ENCODE measurements around the gene RAB28. TPM values are rescaled to one million over a fixed set of nuclear protein-coding genes. Genes with fewer than 3 reads are reported as not detected.
A peak's percentile ranks its signal among the peaks of the same experiment; 100 is the strongest.
"Not testable (repeated sequence)": the region's sequence is repeated elsewhere in the genome, so short reads cannot be mapped to it uniquely, and the experiment has no call there.

Gene RAB28
- total and polyA plus RNA-seq, 4 donors: 23.7 to 34.7 (median 33.0) TPM

DNA sequence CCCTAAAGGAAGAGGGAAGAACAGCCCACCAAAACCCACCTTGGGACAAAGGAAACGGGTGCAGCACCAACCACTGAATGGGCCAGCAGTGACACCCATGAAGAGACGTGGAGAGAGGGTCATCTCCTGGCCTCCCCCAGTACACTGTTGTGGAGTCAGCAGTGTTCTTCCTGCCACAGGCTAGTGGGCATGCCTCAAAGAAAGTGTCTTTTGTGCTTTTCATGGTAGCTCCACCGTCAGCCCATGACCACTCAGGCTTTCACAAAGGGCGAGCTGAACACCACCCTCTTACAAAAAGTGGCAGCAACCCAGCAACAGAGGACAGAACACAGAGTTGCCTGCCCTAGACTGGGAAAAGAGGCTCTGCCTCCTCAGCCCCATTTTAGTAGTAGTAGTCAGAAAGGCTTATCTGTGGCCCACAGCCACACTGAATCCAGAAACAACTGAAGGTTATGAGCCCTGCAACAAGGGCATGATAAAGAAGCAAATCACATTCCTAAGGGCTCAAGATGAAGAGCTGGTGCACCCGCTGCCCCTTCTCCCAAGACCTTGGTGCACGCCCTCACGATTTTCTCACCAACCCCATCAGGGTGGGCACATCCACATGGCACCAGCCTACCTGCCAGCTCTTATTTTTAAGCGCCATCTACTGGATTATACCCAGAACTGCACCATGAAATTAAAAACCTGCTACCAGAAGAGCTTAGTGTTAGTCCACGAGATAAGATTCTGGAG, 53.1 kb downstream of the RAB28 start:
- WGBS (ENCODE audit: insufficient coverage): 84% methylated on average over 7 of the region's 9 CpGs
- Histone ChIP-seq H3K4me3 (ENCODE audit: low read depth, low read length) (no peak overlapping the region), H3K27me3 (ENCODE audit: control insufficient read depth, insufficient read depth, low read length) (no peaks in the 10 kb centered on the region), H3K4me1 (ENCODE audit: control insufficient read depth, insufficient read depth, low read length) (no peaks in the 10 kb centered on the region), H3K9me3 (ENCODE audit: control insufficient read depth, insufficient read depth, low read length) (no peaks in the 10 kb centered on the region), H3K36me3 (ENCODE audit: control insufficient read depth, insufficient read depth, low read length) (peaks cover 3% of the 10 kb centered on the region), H3K27ac (ENCODE audit: low read depth, low read length) (no peak overlapping the region)
- DNase-seq (ENCODE audit: low read depth in 4 of 6, low spot score in 6 of 6): no peak

DNA sequence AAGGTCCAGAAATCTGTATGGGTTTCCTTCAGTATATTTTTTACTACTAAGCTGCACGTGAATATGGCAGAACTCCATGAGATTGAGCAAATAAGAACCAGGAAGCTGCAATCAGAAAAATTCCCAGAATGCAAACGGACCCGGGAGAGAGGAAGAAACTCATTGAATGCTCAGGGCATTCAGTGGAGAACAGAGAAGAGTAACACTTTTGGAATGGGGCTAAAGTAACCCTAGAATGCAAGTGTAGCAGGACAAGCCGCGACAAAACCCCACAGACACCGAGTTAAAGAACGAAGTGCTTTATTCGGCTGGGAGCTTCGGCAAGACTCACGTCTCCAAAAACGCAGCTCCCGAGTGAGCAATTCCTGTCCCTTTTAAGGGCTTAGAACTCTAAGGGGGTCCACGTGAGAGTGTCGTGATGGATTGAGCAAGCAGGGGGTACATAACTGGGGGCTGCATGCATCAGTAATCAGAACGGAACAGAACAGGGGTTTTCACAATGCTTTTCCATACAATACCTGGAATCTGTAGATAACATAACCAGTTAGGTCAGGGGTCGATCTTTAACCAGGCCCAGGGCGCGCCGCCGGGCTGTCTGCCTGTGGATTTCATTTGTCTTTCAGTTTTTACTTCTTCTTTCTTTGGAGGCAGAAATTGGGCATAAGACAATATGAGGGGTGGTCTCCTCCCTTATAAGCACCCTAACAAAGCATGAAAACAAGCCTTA, 56.4 kb downstream of the RAB28 start:
- 73% methylated on average over 12 of the region's 20 CpGs for WGBS (ENCODE audit: insufficient coverage)
- H3K27ac ChIP-seq (ENCODE audit: low read depth, low read length): no peak overlapping the region
- no peaks in the 10 kb centered on the region for H3K9me3 ChIP-seq (ENCODE audit: control insufficient read depth, insufficient read depth, low read length)
- no peak for DNase-seq (ENCODE audit: low read depth in 4 of 6, low spot score in 6 of 6)
- no peak overlapping the region for H3K4me3 ChIP-seq (ENCODE audit: low read depth, low read length)
- H3K27me3 ChIP-seq (ENCODE audit: control insufficient read depth, insufficient read depth, low read length): no peaks in the 10 kb centered on the region
- peaks cover 8% of the 10 kb centered on the region for H3K36me3 ChIP-seq (ENCODE audit: control insufficient read depth, insufficient read depth, low read length)
- no peaks in the 10 kb centered on the region for H3K4me1 ChIP-seq (ENCODE audit: control insufficient read depth, insufficient read depth, low read length)

DNA sequence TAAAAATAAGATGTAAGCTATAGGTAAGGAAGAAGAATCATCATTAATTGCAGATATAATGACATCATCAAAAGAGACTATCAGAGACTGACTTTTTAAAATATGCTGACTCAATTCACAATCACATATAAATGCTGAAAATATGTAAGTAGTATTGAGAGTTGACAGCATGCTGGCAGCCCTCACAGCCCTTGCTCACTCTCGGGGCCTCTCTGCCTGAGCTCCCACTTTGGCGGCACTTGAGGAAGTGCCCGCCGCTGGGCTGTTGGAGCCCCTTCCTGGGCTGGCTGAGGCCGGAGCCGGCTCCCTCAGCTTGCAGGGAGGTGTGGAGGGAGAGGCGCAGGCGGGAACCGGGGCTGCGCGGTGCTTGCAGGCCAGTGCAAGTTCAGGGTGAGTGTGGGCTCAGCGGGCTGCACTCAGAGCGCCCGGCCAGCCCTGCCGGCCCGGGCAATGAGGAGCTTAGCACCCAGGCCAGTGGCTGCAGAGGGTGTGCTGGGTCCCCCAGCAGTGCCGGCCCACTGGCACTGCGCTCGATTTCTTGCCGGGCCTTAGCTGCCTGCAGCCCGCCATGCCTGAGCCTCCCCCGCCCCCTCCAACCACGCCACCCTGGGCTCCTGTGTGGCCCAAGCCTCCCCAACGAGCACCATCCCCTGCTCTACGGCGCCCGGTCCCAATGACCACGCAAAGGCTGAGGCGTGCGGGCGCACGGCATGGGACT, 68.9 kb downstream of the RAB28 start:
- no peak for DNase-seq (ENCODE audit: low read depth in 4 of 6, low spot score in 6 of 6)
- 97% methylated on average over 30 of the region's 32 CpGs for WGBS (ENCODE audit: insufficient coverage)
- H3K9me3 ChIP-seq (ENCODE audit: control insufficient read depth, insufficient read depth, low read length): peaks cover 2% of the 10 kb centered on the region
- no peak overlapping the region for H3K27ac ChIP-seq (ENCODE audit: low read depth, low read length)
- H3K4me3 ChIP-seq (ENCODE audit: low read depth, low read length): no peak overlapping the region
- no peaks in the 10 kb centered on the region for H3K27me3 ChIP-seq (ENCODE audit: control insufficient read depth, insufficient read depth, low read length)
- peaks cover 10% of the 10 kb centered on the region for H3K36me3 ChIP-seq (ENCODE audit: control insufficient read depth, insufficient read depth, low read length)
- H3K4me1 ChIP-seq (ENCODE audit: control insufficient read depth, insufficient read depth, low read length): no peaks in the 10 kb centered on the region

DNA sequence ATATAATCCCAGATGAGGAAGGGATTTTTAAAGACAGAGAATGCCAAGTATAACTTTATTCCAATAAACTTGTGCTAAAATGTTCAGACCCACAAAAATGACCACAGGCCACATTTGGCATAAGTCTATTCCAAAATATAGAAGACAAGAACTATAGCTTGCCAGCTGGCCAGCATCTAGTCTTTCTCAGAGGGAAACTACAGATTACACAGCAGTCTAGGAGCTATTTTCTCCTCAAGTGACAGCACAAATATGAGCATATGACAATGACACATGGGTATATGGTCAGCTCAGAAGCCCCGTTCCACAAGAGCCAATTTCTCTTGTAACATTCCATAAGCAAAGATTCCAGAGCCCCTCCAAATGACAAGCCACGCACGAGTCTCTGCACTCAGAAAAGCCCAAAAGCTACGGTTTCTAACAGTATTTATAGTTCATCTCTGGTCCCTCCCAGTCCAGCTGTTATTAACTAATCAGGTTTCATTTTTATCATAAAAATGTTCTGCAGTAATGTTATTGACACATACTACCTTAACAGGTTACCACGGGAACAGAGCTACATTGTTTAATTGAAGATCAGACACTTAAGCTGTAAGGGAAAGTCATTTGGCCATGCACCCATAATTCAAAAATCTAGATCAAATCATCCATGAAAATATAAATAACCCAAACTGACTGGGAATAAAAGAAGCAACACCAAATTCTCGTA, 70.3 kb downstream of the RAB28 start:
- peak in 1 of 6 donors; percentile 21 for DNase-seq (ENCODE audit: low read depth in 4 of 6, low spot score in 6 of 6)
- H3K9me3 ChIP-seq (ENCODE audit: control insufficient read depth, insufficient read depth, low read length): no peaks in the 10 kb centered on the region
- 49% methylated on average over 4 of the region's 6 CpGs for WGBS (ENCODE audit: insufficient coverage)
- no peak overlapping the region for H3K27ac ChIP-seq (ENCODE audit: low read depth, low read length)
- H3K27me3 ChIP-seq (ENCODE audit: control insufficient read depth, insufficient read depth, low read length): no peaks in the 10 kb centered on the region
- H3K4me1 ChIP-seq (ENCODE audit: control insufficient read depth, insufficient read depth, low read length): no peaks in the 10 kb centered on the region
- H3K4me3 ChIP-seq (ENCODE audit: low read depth, low read length): no peak overlapping the region
- H3K36me3 ChIP-seq (ENCODE audit: control insufficient read depth, insufficient read depth, low read length): peaks cover 10% of the 10 kb centered on the region

DNA sequence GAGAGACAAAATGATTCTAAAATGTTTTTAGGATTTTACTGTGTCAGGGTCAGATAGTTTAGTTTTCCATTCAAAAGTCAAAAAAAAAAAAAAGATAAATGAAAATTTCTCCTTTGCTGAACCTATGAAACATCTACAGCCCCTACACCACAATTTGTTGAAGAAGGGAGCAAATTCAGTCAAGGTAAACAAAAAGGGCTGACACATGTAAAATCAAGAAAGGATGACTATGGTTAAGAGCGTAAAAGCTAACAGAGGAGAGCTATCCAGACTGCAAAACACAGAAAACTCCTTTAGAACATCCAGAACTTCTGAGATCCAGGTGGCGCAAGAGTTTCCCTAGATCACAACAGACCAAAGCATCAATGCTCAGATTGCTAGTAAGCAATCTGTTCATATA, 72.2 kb downstream of the RAB28 start:
- WGBS (ENCODE audit: insufficient coverage): no CpG with 5 or more reads among the region's 2 CpGs
- H3K27me3 ChIP-seq (ENCODE audit: control insufficient read depth, insufficient read depth, low read length): no peaks in the 10 kb centered on the region
- H3K9me3 ChIP-seq (ENCODE audit: control insufficient read depth, insufficient read depth, low read length): no peaks in the 10 kb centered on the region
- DNase-seq (ENCODE audit: low read depth in 4 of 6, low spot score in 6 of 6): no peak
- H3K27ac ChIP-seq (ENCODE audit: low read depth, low read length): no peak overlapping the region
- no peaks in the 10 kb centered on the region for H3K4me1 ChIP-seq (ENCODE audit: control insufficient read depth, insufficient read depth, low read length)
- no peak overlapping the region for H3K4me3 ChIP-seq (ENCODE audit: low read depth, low read length)
- H3K36me3 ChIP-seq (ENCODE audit: control insufficient read depth, insufficient read depth, low read length): peaks cover 9% of the 10 kb centered on the region

DNA sequence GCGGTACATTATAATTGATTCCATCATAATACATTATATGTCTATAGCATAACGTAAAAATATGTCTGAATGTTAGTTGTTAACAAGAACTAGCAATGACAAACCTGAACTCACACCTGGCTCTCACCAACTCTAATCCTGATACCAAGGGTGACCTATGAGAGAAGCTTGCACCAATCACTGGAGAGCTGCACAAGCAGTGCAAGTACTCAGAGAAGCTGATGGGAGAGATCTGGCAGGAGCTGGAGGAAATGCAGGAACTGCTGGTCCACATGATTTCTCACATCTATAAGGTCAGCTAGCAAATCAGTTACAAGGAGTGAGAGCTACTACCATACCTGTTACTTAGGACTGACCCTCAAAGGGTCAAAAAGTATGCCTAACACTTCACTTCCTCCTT, 74.8 kb downstream of the RAB28 start:
- Histone ChIP-seq H3K36me3 (ENCODE audit: control insufficient read depth, insufficient read depth, low read length) (no peaks in the 10 kb centered on the region), H3K4me1 (ENCODE audit: control insufficient read depth, insufficient read depth, low read length) (no peaks in the 10 kb centered on the region), H3K27ac (ENCODE audit: low read depth, low read length) (no peak overlapping the region), H3K9me3 (ENCODE audit: control insufficient read depth, insufficient read depth, low read length) (no peaks in the 10 kb centered on the region), H3K27me3 (ENCODE audit: control insufficient read depth, insufficient read depth, low read length) (no peaks in the 10 kb centered on the region), H3K4me3 (ENCODE audit: low read depth, low read length) (no peak overlapping the region)
- no peak for DNase-seq (ENCODE audit: low read depth in 4 of 6, low spot score in 6 of 6)
- WGBS (ENCODE audit: insufficient coverage): no CpG with 5 or more reads among the region's 2 CpGs

DNA sequence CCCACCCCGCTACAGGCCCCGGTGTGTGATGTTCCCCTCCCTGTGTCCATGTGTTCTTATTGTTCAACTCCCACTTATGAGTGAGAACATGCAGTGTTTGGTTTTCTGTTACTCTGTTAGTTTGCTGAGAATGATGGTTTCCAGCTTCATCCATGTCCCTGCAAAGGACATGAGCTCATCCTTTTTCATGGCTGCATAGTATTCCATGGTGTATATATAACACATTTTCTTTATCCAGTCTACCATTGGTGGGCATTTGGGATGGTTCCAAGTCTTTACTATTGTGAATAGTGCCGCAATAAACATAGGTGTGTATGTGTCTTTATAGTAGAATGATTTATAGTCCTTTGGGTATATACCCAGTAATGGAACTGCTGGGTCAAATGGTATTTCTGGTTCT, 78.0 kb downstream of the RAB28 start:
- WGBS (ENCODE audit: insufficient coverage): no CpG with 5 or more reads among the region's 3 CpGs
- not testable (repeated sequence) for H3K27me3 ChIP-seq (ENCODE audit: control insufficient read depth, insufficient read depth, low read length); DNase-seq (ENCODE audit: low read depth in 4 of 6, low spot score in 6 of 6); H3K36me3 ChIP-seq (ENCODE audit: control insufficient read depth, insufficient read depth, low read length); H3K9me3 ChIP-seq (ENCODE audit: control insufficient read depth, insufficient read depth, low read length); H3K27ac ChIP-seq (ENCODE audit: low read depth, low read length); H3K4me3 ChIP-seq (ENCODE audit: low read depth, low read length); H3K4me1 ChIP-seq (ENCODE audit: control insufficient read depth, insufficient read depth, low read length)

DNA sequence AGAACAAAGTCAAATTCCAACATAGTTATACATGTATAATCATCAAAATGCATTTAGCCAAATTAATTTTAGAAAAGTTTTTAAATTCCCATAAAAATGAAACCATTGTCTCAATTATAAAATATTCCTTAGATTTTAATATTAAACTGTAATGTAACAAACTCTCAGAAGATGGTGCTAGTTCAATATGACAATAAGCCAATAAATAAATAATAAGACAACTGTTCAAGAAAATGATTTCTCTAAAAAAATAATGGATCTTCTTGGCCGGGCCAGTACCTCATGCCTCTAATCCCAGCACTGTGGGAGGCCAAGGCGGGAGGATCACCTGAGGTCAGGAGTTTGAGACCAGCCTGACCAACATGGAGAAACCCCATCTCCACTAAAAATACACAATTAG, 80.3 kb downstream of the RAB28 start:
- Histone ChIP-seq H3K4me3 (ENCODE audit: low read depth, low read length) (no peak overlapping the region), H3K4me1 (ENCODE audit: control insufficient read depth, insufficient read depth, low read length) (no peaks in the 10 kb centered on the region), H3K27ac (ENCODE audit: low read depth, low read length) (no peak overlapping the region), H3K36me3 (ENCODE audit: control insufficient read depth, insufficient read depth, low read length) (no peaks in the 10 kb centered on the region), H3K9me3 (ENCODE audit: control insufficient read depth, insufficient read depth, low read length) (no peaks in the 10 kb centered on the region), H3K27me3 (ENCODE audit: control insufficient read depth, insufficient read depth, low read length) (no peaks in the 10 kb centered on the region)
- no peak for DNase-seq (ENCODE audit: low read depth in 4 of 6, low spot score in 6 of 6)
- WGBS (ENCODE audit: insufficient coverage): 100% methylated on average over 2 of the region's 2 CpGs

DNA sequence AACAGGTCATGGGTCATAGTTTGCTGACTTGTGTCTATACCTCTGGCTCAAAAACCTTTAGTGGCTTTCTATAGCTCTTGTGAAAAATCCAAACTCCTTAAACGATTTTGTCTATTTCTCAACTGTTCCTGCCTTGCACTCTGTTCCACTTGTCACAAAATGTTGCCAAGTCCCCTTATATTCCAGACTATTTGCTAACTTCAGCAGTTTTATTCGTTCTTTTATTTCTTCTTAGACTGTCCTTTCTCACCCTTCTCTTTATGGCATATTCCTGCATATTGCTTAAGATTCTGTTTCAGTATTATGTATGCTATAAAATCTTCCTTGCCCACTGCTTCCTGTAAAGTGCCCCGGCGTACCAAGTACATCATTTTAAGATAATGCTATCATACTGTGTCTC, 80.8 kb downstream of the RAB28 start:
- DNase-seq (ENCODE audit: low read depth in 4 of 6, low spot score in 6 of 6): no peak
- no peaks in the 10 kb centered on the region for H3K4me1 ChIP-seq (ENCODE audit: control insufficient read depth, insufficient read depth, low read length)
- 73% methylated on average over 1 of the region's 4 CpGs for WGBS (ENCODE audit: insufficient coverage)
- no peaks in the 10 kb centered on the region for H3K36me3 ChIP-seq (ENCODE audit: control insufficient read depth, insufficient read depth, low read length)
- H3K9me3 ChIP-seq (ENCODE audit: control insufficient read depth, insufficient read depth, low read length): no peaks in the 10 kb centered on the region
- no peak overlapping the region for H3K27ac ChIP-seq (ENCODE audit: low read depth, low read length)
- H3K27me3 ChIP-seq (ENCODE audit: control insufficient read depth, insufficient read depth, low read length): no peaks in the 10 kb centered on the region
- no peak overlapping the region for H3K4me3 ChIP-seq (ENCODE audit: low read depth, low read length)
